GM04504 (cell line): ENCODE data around the gene CPEB4.

ENCODE experiments used
- DNase-seq: peaks from one replicate; pipeline ENCODE4 v3.0.0-alpha.2; 2012; ENCODE audit warnings: low read depth

The CPEB4 gene

DNA sequence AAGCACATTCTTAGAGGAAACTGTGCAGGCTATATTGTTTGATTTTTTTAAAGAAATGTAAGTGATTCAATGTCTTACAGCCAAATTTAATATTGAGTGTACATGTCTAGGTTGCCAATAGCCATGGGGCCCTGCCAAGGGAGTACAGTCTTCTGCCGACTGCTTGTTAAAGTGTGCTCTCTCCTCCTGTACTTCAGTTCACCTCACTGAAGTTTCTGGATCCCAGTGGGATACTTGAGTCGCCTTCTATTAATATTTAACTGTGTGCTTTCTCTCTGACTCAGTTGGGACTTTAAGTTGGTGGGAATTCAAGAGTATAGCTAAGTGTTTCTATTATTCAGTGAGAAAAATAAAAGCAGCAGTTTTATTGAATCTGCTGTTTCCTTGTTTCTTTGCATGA is 56.4 kb downstream of the CPEB4 start:
- no peak for DNase-seq

DNA sequence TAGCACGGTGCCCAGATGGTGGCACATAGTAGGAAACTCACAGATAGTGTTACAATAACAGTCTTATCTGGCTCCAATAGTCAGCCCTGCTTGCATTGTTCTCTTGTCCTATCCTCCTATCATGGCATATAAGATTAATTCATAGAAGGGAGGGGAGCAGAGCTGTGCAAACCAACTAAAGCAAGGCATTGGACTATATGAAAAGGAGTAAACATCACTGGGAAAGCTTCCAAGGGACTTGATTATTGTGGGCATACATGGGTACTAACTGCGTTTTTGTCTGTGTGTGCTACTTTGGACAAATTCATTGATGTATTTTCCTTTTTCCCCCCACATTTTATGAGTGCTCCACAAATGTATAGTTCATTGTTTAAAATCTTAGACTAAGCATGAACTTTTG is 57.0 kb downstream of the CPEB4 start:
- DNase-seq: no peak

DNA sequence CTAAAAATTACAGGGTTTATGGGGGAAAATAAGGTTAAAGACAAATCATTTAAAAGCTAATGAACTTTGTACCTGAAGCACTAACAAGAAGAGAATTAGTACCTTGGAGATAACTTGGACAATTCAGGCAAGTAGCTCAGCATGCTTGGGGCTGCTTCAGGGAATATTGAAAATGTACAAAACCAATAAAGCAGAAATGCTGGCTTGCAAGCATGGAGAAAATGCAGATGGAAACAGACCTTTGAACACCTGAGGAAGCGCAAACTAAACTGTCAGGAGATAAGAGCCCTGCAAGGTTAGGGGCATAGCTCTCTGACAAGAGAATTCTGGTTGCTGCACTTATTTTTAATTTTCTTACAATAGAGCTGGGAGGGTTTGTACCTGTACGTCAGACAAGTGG is 58.2 kb downstream of the CPEB4 start:
- no peak for DNase-seq

DNA sequence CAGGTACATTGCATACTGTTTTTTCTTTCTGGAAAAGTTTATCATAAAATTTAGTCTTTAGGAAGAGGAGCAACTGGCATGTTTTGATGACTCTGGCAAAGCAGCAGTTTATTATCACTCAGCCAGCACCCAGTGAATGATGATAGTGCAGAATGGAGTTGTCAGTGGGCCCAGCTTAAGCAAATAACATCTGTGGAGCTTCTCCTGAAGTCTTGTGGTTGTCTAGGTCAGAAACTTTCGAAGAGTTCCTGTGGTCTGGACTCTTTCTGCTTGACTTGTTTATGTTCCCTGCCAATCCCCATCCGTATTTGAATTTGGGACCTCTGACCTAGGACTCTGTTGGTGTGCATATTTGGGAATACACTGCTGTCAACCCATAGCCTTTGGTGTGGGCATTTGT is 62.7 kb downstream of the CPEB4 start:
- no peak for DNase-seq

DNA sequence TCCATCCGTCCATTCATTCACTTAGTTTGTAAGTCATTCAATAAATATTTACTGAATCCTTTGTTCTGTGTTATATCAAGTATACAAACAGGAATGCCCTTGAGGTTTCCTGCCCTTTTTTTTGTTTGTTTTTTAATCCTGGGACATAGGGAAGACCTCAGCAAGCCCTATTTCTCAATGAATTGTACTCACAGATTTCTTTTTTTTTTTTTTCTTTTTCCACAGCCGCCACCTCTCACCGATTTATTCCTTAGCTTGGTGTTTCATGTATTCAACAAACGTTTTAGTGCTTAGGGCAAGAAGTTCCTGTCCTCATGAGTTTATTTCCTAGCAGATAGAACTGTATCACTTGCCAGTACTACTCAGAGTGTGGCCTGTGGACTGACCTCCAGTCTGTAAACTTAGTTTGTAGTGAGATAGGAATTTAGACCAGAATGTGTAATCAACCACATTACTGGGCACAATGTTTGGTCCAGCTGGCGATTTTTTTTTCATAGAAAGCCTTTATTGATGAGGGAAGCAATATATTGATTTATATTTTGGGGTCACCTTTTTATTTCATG is 65.5 kb downstream of the CPEB4 start:
- DNase-seq: no peak

DNA sequence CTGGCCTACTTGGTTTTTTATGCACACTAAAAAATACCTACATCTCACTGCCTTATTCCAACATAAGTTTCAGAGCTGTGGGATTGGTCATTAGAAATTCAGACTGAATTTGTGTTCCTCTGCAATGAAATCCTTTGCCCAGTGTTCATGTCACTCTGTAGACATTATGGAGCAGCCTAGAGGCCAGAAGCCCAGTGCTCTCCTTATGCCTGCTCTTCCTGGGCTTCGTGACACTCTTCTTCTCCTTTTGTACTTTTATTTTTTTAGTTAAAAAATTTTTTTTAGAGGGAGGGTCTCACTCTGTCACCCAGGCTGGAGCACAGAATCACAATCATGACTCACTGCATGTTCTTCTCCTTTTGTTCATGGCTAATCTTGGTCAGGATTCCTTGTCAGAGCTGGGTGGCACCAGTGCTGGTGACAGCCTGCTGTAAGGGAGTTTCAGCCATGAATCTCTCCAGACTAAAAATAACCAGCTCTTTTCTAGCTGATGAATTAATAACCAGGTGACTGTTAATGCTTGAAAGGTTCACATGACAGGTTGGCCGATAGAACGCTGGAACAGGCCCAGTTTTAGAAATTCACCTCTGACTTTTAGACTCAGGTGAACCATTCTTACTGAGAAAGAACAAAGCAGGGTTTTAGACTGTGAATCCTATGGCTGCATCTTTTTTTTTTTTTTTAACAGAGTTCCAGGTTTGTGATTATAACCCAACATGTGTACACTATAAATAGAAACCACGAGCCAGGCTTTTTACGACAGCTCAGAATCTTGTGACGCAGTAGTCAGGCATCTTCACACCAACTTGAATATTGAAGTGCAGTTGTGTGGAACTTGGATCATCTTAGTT is 66.7 kb downstream of the CPEB4 start:
- DNase-seq: peak; percentile 26

DNA sequence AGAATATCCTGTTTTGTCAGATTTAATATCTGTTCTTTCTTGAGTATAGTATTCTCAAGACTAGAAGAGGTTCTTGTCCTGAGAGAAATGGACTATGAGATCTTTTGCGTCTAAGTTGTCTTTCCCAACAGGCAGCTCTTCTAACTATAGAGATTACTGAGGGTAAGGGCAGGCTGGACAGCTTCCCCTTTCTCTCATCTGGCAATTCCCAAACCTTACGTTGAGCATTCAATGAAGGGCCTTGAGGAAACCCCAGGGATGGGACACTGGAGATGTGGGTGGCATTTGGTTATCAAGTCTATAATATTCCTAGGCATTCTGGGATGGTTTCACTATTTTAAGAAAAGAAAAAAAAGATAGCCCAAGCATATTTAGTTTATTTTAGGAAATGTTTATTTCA is 72.8 kb downstream of the CPEB4 start:
- no peak for DNase-seq

DNA sequence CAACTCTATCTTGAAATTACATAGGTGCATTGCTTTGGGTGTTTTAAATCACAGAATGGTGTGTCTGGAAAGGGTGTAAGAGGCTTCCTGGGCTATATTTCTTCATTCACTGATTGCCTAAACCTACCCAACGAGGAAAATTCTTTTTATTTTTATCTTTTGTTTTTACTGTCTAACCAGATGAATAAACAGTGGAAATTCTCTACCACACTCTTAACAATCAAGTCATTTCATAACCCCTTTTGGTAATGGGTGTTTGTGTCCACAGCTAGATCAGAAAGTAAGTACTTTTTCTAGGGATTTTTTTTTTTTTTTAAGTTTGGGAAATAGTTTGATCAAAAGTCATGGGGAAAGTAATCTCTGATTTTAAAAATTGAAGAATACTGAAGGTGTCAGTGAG is 73.3 kb downstream of the CPEB4 start:
- no peak for DNase-seq

DNA sequence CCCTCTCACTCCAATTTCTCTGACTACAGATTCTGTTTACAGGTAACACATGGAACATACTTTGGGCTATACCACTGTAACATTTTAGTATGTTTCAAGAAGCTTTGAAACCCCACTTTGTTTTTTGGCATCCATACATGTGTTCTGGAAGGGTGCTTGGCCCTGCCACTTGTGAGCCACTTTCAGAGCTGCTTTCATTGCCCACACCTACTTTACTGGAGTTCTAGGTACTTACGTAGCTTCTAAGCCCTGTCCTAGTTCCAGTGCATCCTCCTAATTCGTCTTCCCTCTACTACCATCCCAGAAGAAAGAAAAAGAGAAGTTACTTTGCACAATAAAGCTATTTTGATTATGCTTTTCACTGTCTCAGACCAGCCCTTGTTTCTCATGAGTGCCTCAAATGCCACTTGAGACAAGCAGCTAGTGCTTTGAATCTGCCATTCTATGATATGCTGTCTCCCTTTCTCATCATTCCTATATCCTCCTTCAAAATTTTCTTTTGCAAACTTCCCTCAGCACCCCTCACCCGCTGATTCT is 74.4 kb downstream of the CPEB4 start:
- no peak for DNase-seq

DNA sequence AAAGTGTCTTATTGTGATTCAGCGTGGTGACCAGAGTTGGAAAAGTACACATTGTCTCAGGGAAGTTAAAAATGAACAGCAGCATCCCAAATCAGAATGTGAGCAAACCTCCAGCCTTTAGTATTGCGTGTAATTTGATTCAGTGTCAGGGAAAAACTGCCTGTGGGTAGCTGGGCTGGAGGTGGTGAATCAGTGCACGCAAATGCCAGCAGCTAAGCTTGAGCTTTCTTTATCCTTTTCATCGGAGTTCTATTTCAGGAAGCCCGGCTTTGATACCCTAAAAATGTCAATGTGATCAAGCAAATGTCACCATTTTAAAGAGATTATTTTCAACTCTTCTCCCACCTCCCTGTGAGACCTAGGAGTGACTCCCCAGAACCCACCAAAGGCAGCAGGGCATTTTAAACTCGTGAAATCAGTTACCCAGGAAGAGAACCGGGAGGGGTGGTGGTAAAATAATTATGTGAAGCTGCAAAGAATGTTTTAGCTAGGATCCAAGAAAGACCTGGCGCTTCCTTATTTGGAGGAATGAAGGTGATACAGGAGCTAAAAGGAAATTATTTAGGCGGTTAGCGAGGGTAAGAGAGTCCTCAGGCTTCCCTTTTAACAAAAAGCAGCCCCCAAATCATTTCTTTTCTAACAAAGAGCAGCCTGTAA is 75.2 kb downstream of the CPEB4 start:
- DNase-seq: peak; percentile 27

DNA sequence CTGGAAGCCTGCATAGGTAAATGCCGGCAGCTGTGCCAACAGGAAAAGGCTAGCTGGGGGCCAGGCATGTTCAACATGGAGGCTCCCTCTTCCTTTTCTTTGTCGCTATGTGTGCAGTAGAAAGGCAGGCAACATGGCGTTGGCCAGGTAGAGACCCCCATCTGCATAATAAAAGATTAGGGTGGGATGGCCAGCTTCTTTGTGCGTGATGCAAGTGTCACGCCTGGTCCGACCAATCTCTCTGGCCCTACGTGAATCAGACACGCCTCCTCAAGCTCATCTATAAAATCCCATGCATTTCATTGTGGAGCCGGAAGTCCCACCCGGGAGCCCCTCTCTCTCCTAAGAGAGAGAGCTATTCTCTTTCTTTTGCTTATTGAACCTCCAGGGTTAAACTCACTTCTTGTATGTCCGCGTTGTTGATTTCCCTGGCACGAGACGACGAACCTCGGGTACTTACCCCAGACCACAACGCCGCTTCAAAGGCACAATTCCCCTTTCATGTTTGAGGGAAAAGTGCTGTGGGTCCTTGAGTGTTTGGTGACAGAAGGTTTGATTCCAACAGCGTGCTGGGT is 75.8 kb downstream of the CPEB4 start:
- no peak for DNase-seq

DNA sequence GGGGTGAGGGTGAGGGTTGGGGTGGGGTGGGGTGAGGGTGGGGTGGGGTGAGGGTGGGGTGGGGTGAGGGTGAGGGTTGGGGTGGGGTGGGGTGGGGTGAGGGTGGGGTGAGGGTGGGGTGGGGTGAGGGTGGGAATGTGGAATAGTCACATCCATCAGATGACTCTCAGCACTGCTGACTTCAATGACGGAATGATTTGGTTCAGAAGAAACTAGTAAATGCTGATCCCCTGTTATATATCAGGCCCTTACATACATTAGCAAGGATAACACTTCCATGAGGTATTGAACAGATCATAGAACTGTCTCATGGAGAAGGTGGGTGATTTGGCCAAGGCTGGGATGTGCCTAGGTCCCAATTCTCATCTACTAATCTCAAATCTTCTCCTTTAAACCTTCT is 76.4 kb downstream of the CPEB4 start:
- DNase-seq: no peak

DNA sequence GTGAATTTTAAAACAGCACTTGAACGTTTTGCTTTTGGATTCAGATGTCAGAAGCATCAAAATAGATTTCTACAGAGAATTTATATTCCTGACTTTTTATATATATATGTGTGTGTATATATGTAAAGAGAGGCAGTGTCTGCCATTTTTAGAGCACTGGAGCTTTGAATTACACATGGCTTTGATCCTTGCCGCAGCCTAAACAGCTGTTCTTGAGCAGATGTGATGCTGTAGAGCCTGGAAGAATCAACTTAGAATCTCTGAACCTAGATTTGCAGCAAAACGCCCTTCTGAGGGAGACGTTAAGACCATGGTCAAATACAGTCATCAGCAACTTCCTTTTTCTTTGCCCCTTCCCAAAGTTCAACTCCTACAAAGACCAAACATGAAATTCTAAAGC is 79.1 kb downstream of the CPEB4 start:
- no peak for DNase-seq

DNA sequence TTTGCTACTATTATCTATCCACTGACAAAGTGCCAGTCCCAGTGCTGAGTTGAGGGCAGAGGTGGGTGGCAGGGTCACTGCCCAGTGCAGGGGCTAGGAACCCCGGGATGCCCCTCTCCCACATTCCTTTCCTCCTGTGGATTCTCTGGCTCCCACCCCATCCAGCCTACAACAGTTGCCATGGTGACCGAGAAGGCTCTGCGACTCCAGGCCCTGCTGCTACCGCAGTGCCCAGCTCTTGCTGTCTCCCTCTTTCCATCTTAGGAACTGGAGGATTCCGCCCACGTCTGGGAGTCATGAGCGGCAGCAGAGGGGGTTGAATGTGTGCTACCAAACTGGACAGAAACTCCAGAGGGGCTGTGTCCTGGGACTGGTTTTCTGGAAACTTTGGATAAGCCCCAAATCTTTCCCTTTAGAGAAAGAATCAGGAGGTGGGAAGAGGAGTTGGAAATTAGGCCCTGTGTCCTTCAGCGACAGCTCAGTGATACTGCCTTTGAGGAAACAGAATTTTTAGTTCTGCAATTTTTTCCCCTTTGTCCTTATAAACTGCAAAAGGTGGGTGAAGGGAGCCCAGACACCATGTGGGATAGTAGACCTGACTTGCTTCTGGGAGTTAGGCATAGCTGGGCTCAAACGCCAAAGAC is 80.1 kb downstream of the CPEB4 start:
- no peak for DNase-seq

DNA sequence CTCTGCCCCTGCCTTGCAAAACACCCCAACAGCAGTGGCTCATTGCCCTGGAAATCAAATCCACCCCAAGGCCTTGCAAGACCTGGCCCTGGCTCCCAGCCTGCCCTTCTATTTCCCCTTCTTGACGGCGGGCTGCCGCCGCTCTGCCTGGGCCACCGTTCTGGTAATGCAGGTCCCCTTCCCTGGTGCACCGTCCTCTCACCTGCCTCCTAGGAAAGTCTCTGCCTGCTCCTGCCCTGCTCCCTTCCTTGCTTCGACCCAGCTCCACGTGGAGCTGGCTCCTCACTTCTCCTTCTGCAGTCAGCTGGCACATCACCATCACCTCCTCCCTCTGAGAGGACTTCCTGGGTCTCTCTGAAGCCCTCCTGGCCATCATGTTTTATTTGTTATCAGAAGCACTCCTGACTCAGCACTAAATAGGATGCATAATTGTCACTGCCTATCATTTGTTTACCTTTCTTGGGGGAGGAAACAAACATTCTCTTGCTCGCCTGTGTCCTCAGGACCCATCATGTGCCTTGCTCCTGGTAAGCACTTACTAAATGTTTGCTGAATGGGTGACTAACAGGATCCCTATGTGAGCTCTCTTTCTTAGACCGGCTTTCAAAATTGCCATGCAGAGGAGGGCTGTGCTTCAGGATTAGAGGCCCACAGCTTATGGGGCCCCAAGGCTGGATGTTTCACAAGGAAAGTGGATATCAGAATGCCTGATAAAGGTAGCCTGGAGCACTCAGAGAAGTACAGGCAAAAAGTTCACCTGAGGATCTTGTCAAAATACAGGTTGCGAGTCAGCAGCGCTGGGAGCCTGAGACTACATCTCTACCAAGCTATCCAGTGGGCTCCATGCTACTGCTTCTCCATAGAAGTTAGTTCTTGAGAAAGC is 81.3 kb downstream of the CPEB4 start:
- no peak for DNase-seq

DNA sequence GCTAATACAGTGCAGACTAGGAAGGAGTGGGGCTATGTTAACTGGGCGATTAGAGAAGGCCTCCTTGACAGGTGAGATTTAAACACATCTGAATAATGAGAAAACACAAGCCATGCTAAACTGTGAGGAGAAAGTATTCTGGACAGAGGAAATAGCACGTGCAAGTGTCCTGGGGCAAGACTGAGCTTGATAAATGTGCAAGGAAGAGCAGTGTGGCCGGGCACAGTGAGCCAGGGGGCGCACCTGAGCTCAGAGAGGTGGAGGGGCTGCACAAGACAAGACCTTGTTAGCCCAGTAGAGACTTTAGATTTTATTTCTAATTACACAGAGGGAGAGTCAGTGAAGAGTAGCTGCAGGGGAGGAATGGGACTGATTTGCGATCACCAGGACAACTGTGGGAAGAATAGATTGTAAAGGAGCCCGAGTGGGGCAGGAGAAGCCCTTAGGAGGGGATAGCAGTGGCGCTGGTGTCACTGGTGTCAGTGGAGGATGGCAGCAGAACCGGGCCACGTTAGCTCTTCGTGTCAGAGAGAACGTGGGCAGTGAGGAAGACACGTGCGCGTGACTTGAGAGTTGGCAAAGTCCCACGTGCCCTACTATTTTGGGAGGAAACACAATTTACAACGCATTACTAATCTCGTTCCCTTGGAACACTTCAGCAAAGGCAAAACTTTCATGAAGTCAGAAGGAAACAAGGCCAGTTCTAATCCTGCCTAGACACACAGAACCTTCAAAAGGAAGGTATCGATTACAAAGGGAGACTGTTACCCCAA is 82.9 kb downstream of the CPEB4 start:
- DNase-seq: no peak

DNA sequence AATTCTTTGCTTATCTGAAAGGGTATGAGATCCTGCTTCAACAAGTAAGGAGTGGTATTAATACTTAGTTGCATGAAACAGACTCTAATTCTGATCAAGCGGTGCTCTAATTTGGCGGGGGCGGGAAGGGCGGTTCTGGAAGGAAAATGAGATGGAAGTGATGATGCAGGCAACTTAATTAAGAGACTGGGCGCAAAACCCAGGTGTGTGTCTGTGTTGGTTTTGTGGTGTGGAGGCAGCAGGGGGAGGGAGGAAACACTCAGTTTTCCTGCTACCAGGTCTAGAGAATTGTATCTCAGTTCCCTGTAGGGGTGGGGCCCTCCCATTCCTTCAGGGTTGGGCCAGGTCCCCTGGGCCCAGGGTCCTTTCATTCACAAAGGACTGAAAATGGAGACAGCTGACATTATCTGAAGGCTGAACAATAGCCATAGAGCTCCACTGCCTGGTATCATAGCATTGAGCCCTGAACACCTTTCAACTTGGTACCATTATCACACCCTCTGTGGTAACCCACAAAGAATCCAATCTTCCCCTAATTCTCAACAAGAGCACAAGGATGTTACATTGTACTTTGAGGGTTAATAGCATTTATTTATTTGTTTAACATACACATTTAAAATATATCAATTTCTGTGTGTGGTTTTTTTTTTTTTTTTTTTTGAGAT is 83.7 kb downstream of the CPEB4 start:
- no peak for DNase-seq

DNA sequence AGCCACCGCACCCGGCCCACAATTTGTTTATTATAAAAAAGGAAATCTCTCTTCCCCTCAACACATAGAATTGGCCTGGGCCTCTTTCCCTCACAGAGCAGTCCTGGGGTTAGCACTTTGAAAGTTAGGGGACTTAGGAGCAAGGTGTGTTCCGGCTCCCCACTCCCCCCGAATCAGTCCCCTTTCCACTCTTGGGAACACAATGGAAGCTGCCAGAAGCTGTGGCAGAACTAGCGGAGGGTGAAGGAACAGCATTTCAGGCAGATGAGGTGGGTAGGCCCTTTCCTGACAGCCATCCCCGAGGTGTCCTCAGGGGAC is 84.4 kb downstream of the CPEB4 start:
- DNase-seq: no peak

DNA sequence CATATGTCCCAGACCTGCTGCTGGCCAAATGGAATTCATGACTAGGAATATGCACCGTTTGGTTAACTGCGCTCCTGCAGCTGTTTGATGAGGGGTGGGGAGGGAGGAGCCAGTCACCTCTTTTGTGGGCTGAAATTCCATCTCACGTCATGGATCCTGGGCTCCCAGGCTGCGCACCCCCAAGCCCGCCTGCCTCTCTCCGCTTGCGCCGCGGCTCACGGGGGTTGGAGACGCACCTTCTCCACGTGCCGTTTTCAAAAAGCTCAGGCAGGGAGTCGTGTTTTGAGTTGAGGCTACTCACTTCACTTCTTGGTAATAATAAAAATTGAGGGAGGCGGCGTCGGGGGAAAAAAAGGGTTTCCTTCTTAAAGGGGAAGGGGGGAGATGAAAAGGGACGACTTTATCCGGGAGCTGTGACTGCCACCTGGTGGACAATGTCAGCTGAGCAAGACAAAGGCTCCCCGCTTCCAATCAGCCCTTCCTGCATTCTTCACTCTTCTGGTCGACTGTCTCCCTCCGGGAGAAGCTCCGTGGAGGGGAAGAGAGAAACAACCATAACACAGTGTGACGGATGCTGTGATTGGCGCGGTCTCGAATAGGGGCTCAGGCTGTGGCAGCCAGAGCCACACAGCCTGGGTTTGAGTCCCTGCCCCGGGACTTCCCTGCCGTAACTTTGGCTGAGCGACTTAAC is 84.9 kb downstream of the CPEB4 start:
- peak; percentile 50 for DNase-seq

DNA sequence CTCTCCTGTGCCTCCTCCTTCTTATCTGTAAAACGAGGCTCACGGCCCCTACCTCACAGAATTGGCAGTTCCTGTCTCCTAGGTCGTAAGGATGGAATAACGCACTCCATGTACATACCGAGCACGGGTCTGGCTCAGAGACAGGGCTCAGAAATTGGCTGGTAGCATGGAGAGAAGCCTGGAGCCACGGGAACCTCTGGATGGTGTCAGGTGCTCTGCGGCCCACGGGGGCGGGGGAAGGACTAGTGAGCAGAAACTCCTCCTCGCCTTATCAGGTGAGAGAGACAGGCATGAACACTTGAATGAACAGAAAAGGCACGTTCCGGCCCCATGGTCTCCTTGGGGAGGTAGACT is 85.4 kb downstream of the CPEB4 start:
- DNase-seq: no peak
